ENCODE data around the gene PCK1.

- no peak for TF ChIP-seq CTCF (IDR thresholded peaks at IDR 0.05)
- no peak for TF ChIP-seq POLR2A (IDR thresholded peaks at IDR 0.05)
Measured at GRCh38 chr20:57532104-57532503, 28.8 kb upstream of the PCK1 start.
